Caco-2 (cell line): ENCODE results near the gene PSD2. TPM values are rescaled to one million over a fixed set of nuclear protein-coding genes. Genes with fewer than 3 reads are reported as not detected.

ENCODE experiments used
- BruUV-seq: library from RNA; stranded (reverse); fragments of 400-500 nt; replicated peaks from 2 replicates; lab custom pipeline; 2021; lab: Mats Ljungman, UMichigan
- CTCF ChIA-PET: fragments of 300-600 bp; sonication (Branson Sonifier 250); formaldehyde crosslinking; loops from one replicate; lab custom pipeline; 2022; ENCODE audit warnings: antibody characterized with exemption; lab: Charles Lee
- POLR2A ChIA-PET: fragments of 300-600 bp; sonication (Branson Sonifier 250); formaldehyde crosslinking; loops from one replicate; lab custom pipeline; 2022; ENCODE audit warnings: antibody characterized with exemption; lab: Charles Lee
- DNase-seq, 2 experiments: peaks; one replicate each; pipeline versions ENCODE4 v3.0.0 to v3.0.0-alpha.2; 2020 to 2022
- H3K27me3 ChIP-seq: replicated peaks from 2 replicates; pipeline ENCODE4 v1.6.0; 2011; ENCODE audit warnings: low read length; ENCODE audit not compliant: control insufficient read depth, insufficient read depth
- H3K36me3 ChIP-seq: 2 replicates; pipeline ENCODE4 v1.5.1; 2011; ENCODE audit warnings: low read length; ENCODE audit not compliant: control insufficient read depth, insufficient read depth
- H3K4me1 ChIP-seq: fragments of 250-450 bp; sonication (Bioruptor Pico); 2 replicates; pipeline ENCODE4 v1.5.1; 2020; ENCODE audit warnings: mild to moderate bottlenecking
- H3K4me3 ChIP-seq: 2 replicates; pipeline ENCODE4 v1.5.1; 2011; ENCODE audit warnings: low read depth, mild to moderate bottlenecking, control low read depth, low read length
- H3K9me3 ChIP-seq: fragments of 250-450 bp; sonication (Bioruptor Pico); 2 replicates; pipeline ENCODE4 v1.5.1; 2020; ENCODE audit warnings: mild to moderate bottlenecking, moderate library complexity
- H3K27ac Mint-ChIP-seq: one replicate; pipeline ENCODE4 v1.8.0; 2022; ENCODE audit warnings: mixed read lengths; ENCODE audit not compliant: unreplicated experiment
- H3K27me3 Mint-ChIP-seq: one replicate; pipeline ENCODE4 v1.8.0; 2022; ENCODE audit warnings: mixed read lengths; ENCODE audit not compliant: insufficient read depth, unreplicated experiment
- H3K36me3 Mint-ChIP-seq: one replicate; pipeline ENCODE4 v1.8.0; 2022; ENCODE audit warnings: mild to moderate bottlenecking, mixed read lengths; ENCODE audit not compliant: insufficient read depth, unreplicated experiment
- H3K4me1 Mint-ChIP-seq: one replicate; pipeline ENCODE4 v1.8.0; 2022; ENCODE audit warnings: low read depth, mixed read lengths; ENCODE audit not compliant: unreplicated experiment
- H3K4me3 Mint-ChIP-seq: one replicate; pipeline ENCODE4 v1.8.0; 2022; ENCODE audit warnings: mild to moderate bottlenecking, moderate library complexity, mixed read lengths; ENCODE audit not compliant: unreplicated experiment
- H3K9me3 Mint-ChIP-seq: one replicate; pipeline ENCODE4 v1.8.0; 2022; ENCODE audit warnings: mixed read lengths; ENCODE audit not compliant: unreplicated experiment
- intact Hi-C: fragments of 100-400 bp; cut with micrococcal nuclease; formaldehyde crosslinking; loops from one replicate; pipeline ENCODE4 v1.10.0; 2022; ENCODE audit not compliant: unreplicated experiment
- total RNA-seq: library from RNA; stranded (reverse); gene quantifications from 2 replicates; pipeline ENCODE4 v1.2.3, GENCODE V29; 2022
- TF ChIP-seq, protein P1 (sequence below), 2 experiments: fragments of 200-600 bp in 1 of 2; IDR thresholded peaks; 1 replicate in 1 of 2; 2 replicates in 1 of 2; pipeline versions ENCODE4 v1.5.1 to v1.8.0; 2011 to 2022; ENCODE audit warnings: antibody characterized with exemption in 1 of 2, control low read depth in 1 of 2, inconsistent platforms in 1 of 2, low read depth in 1 of 2, low read length in 1 of 2, mild to moderate bottlenecking in 1 of 2, moderate library complexity in 1 of 2; ENCODE audit not compliant: insufficient read depth in 1 of 2, severe bottlenecking in 1 of 2, unreplicated experiment in 1 of 2

Gene PSD2
- total RNA-seq, 1 experiment from 2014 or later = 0.09 TPM

DNA sequence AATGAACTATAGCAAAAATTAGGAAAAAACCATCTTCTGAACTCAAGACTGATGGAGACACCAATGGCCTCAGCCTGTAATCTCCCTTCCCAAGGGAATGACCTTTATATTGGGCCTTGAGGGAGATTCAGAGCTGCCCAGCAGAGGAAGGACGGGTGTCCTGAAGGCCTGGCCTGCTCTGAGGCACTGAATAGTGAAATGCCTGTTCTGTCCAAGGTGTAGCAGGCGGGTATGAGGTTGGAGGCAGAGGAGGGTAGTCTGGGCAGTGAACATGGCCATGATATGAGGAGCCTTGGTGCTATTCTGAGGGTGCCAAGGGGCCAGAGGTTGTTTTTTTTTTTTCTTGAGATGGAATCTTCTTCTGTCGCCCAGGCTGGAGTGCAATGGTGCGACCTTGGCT lies 25.0 kb downstream of the PSD2 start:
- Histone ChIP-seq H3K4me3 (no peak overlapping the region), H3K9me3 (peaks cover 11% of the 10 kb centered on the region; the same call in 1 of the 2 replicates), H3K4me1 (no peaks in the 10 kb centered on the region), H3K36me3 (no peaks in the 10 kb centered on the region), H3K27me3 (no peaks in the 10 kb centered on the region; the same call in none of the 2 replicates)
- Mint-ChIP-seq H3K4me3 (no peak overlapping the region), H3K27ac (no peak overlapping the region), H3K9me3 (peaks cover 20% of the 10 kb centered on the region), H3K27me3 (peaks cover 26% of the 10 kb centered on the region), H3K4me1 (no peaks in the 10 kb centered on the region), H3K36me3 (no peaks in the 10 kb centered on the region)
- no TSS peak for BruUV-seq
- TF ChIP-seq, protein P1, sequence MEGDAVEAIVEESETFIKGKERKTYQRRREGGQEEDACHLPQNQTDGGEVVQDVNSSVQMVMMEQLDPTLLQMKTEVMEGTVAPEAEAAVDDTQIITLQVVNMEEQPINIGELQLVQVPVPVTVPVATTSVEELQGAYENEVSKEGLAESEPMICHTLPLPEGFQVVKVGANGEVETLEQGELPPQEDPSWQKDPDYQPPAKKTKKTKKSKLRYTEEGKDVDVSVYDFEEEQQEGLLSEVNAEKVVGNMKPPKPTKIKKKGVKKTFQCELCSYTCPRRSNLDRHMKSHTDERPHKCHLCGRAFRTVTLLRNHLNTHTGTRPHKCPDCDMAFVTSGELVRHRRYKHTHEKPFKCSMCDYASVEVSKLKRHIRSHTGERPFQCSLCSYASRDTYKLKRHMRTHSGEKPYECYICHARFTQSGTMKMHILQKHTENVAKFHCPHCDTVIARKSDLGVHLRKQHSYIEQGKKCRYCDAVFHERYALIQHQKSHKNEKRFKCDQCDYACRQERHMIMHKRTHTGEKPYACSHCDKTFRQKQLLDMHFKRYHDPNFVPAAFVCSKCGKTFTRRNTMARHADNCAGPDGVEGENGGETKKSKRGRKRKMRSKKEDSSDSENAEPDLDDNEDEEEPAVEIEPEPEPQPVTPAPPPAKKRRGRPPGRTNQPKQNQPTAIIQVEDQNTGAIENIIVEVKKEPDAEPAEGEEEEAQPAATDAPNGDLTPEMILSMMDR (IDR thresholded peaks at IDR 0.05; ENCODE audit: insufficient read depth in 1 of 2, low read depth in 1 of 2, low read length in 1 of 2, severe bottlenecking in 1 of 2, unreplicated experiment in 1 of 2) = no peak
- ChIA-PET CTCF (interaction anchor here (0.6 kb wide), 1 partner anchor 234 kb away, joined by 4 read pairs; no protein-coding TSS in a partner anchor), POLR2A (no interaction called here)
- intact Hi-C loops = no loop called here
- DNase-seq = peak in 1 of 2 experiments; percentile 3

DNA sequence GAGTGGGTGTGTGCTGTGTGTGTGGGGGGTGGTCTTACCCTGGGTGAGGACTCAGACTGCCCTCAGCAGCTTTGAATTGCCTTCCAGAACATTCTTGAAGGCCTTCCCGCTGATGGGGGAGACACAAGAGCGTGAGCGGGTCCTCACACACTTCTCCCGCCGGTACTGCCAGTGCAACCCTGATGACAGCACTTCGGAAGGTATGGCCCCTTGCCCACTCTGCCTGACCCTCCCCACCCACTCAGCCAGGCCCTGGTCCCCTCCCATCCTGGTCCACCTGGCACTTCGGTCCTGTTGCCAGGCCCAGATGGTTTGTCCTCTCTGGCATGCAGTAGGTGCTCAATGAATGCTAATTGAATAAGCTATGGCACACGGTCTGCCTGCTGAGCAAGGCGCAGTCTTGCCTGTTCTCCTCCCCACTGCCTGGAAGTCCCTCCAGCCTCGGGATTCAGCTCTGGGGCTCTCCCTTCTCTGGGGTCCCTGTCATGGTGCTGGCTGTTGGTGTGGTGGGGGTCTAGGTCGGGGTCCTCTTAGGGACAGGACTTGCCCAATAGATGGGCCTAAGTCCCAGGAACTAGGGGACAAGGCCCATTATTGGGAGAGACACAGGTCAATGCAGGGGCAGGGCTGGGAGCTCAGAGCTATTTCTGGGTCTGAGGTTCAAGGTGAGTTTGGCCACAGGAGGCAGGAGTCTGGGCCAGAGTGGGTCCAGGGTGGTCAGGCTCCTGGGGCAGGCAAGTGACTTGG lies 26.4 kb downstream of the PSD2 start:
- Histone ChIP-seq H3K4me1 (no peaks in the 10 kb centered on the region), H3K36me3 (no peaks in the 10 kb centered on the region), H3K9me3 (peaks cover 11% of the 10 kb centered on the region; the same call in 1 of the 2 replicates), H3K4me3 (no peak overlapping the region), H3K27me3 (no peaks in the 10 kb centered on the region; the same call in none of the 2 replicates)
- TF ChIP-seq, protein P1 (IDR thresholded peaks at IDR 0.05; ENCODE audit: insufficient read depth in 1 of 2, low read depth in 1 of 2, low read length in 1 of 2, severe bottlenecking in 1 of 2, unreplicated experiment in 1 of 2) = no peak
- Mint-ChIP-seq H3K4me3 (no peak overlapping the region), H3K27me3 (peaks cover 29% of the 10 kb centered on the region), H3K9me3 (peaks cover 20% of the 10 kb centered on the region), H3K4me1 (no peaks in the 10 kb centered on the region), H3K36me3 (no peaks in the 10 kb centered on the region), H3K27ac (no peak overlapping the region)
- BruUV-seq = no TSS peak
- POLR2A ChIA-PET = no interaction called here
- peak in 1 of 2 experiments; percentile 22 for DNase-seq
- intact Hi-C loops = no loop called here
- CTCF ChIA-PET = interaction anchor here (0.6 kb wide), 1 partner anchor 1906 kb away, joined by 6 read pairs; no protein-coding TSS in a partner anchor

DNA sequence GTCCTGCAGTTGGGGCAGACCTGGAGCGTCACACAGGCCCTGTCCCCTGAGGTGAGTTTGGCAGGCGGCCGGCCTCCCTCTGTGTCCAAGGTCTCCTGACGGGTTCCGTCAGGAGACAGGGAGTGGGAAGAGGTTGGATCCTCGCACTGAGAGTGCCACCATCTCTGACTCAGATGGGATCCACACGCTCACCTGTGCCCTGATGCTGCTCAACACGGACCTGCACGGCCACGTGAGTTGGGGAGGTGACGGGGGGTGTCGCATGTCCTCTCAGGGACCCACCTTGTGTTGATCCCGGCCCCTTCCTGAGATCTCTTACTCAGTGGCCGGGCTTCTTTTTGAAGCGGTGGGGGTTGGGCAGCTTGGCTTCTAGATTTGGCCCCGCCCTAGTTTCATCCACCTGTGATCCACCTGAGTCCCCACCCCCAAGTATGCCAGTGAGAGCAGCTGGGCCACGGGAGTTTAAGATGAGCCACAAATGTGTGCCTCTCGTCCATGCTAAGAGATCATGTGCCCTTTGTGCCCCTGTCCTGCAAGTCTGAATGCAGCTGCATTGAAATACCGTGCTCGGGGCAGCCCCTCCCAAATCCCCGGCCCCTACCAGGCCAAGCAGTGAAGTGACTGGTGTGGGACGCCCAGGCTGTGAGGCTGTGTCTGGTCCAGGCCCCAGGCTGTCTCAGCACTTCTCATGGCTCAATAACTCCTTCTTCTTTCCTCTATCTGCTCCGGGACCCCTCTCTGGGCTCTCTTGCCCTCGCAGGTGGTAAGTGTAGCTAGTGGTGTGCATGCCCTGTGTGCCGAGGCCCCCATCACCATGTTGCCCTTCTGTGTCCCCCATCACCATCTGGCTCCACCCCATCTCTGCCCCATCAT lies 27.2 kb downstream of the PSD2 start:
- no peak overlapping the region for H3K4me3 Mint-ChIP-seq
- H3K27me3 Mint-ChIP-seq = peaks cover 35% of the 10 kb centered on the region
- TF ChIP-seq, protein P1 (IDR thresholded peaks at IDR 0.05; ENCODE audit: insufficient read depth in 1 of 2, low read depth in 1 of 2, low read length in 1 of 2, severe bottlenecking in 1 of 2, unreplicated experiment in 1 of 2) = no peak
- no TSS peak for BruUV-seq
- ChIA-PET CTCF (interaction anchor here (0.6 kb wide), 1 partner anchor 1907 kb away, joined by 6 read pairs; no protein-coding TSS in a partner anchor), POLR2A (no interaction called here)
- Histone ChIP-seq H3K27me3 (no peaks in the 10 kb centered on the region; the same call in none of the 2 replicates), H3K4me3 (no peak overlapping the region), H3K36me3 (no peaks in the 10 kb centered on the region), H3K9me3 (peaks cover 11% of the 10 kb centered on the region; the same call in 1 of the 2 replicates), H3K4me1 (no peaks in the 10 kb centered on the region)
- H3K9me3 Mint-ChIP-seq = peaks cover 20% of the 10 kb centered on the region
- intact Hi-C loops = no loop called here
- no peaks in the 10 kb centered on the region for H3K36me3 Mint-ChIP-seq
- no peak overlapping the region for H3K27ac Mint-ChIP-seq
- no peaks in the 10 kb centered on the region for H3K4me1 Mint-ChIP-seq
- peak in 1 of 2 experiments; percentile 22 for DNase-seq
